Islet precursor cell (in vitro differentiated cells): Measurements from ENCODE around the gene KRT35.
"Not testable (repeated sequence)": the region's sequence is repeated elsewhere in the genome, so short reads cannot be mapped to it uniquely, and the experiment has no call there.

Source experiments
- DNase-seq: peaks from one replicate; pipeline ENCODE4 v3.0.0-alpha.2; 2018

KRT35 gene

GRCh38 chr17:41451154-41451728 lies 29.7 kb downstream of the KRT35 start:
- DNase-seq: no peak

GRCh38 chr17:41449008-41449407 lies 31.9 kb downstream of the KRT35 start:
- DNase-seq: no peak

- no peak for DNase-seq
These were observed 32.4 kb downstream of the KRT35 start for GRCh38 chr17:41448506-41448905.

GRCh38 chr17:41446806-41447205 lies 34.1 kb downstream of the KRT35 start:
- no peak for DNase-seq

- DNase-seq: no peak
These were observed 36.3 kb downstream of the KRT35 start for GRCh38 chr17:41444640-41445039.

GRCh38 chr17:41444186-41444585 lies 36.8 kb downstream of the KRT35 start:
- DNase-seq: no peak

GRCh38 chr17:41442739-41443138 lies 38.2 kb downstream of the KRT35 start:
- no peak for DNase-seq

- DNase-seq: no peak
These were observed 40.4 kb downstream of the KRT35 start, which contains the start of gene KRT38 for GRCh38 chr17:41440531-41441033. Gene KRT38, minus strand, starts transcription at chr17:41440983. Its CDS starts 62 bp downstream, at chr17:41440921.

GRCh38 chr17:41439375-41439774 lies 41.6 kb downstream of the KRT35 start:
- no peak for DNase-seq

- peak; percentile 73 for DNase-seq
These were observed 43.2 kb downstream of the KRT35 start for GRCh38 chr17:41437769-41438168.

GRCh38 chr17:41437254-41437653 lies 43.7 kb downstream of the KRT35 start:
- DNase-seq: no peak

- no peak for DNase-seq
These were observed 46.5 kb downstream of the KRT35 start for GRCh38 chr17:41434415-41434814.

GRCh38 chr17:41434005-41434404 lies 46.9 kb downstream of the KRT35 start:
- no peak for DNase-seq

- no peak for DNase-seq
These were observed 47.4 kb downstream of the KRT35 start for GRCh38 chr17:41433586-41433985.

- not testable (repeated sequence) for DNase-seq
These were observed 50.6 kb downstream of the KRT35 start for GRCh38 chr17:41430376-41430775.

- no peak for DNase-seq
These were observed 51.3 kb downstream of the KRT35 start for GRCh38 chr17:41429667-41430066.

GRCh38 chr17:41428591-41429291 lies 52.2 kb downstream of the KRT35 start:
- peak; percentile 97 for DNase-seq
